C4-2B (cell line): ENCODE data around the gene KLF7.

Source experiments
- ZFX ChIP-seq: fragments of 450-650 bp; IDR thresholded peaks from 2 replicates; pipeline ENCODE4 v1.6.1; 2017
- TF ChIP-seq, protein P1 (sequence below): fragments of 450-650 bp; conservative IDR thresholded peaks from 2 replicates; pipeline ENCODE4 v1.5.1; 2017; ENCODE audit warnings: mild to moderate bottlenecking

DNA sequence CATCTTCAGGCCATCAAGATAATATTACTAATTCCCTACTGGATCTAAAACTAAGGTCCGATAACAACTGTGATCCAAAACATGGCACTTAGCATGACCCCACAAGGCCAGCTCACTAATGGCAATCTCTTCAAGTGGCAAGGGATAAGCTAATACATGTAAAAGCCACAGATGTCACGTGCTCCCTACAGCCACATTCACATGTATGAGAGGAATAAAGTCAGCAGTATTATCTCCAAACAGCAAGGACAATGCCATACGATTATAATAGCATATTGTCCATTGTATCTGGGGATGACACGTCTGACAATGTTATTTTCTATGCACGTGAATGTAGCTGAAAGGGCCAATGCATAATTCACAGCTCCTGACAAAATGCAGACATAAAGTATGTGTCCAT is 56.0 kb downstream of the KLF7 start:
- TF ChIP-seq, protein P1, sequence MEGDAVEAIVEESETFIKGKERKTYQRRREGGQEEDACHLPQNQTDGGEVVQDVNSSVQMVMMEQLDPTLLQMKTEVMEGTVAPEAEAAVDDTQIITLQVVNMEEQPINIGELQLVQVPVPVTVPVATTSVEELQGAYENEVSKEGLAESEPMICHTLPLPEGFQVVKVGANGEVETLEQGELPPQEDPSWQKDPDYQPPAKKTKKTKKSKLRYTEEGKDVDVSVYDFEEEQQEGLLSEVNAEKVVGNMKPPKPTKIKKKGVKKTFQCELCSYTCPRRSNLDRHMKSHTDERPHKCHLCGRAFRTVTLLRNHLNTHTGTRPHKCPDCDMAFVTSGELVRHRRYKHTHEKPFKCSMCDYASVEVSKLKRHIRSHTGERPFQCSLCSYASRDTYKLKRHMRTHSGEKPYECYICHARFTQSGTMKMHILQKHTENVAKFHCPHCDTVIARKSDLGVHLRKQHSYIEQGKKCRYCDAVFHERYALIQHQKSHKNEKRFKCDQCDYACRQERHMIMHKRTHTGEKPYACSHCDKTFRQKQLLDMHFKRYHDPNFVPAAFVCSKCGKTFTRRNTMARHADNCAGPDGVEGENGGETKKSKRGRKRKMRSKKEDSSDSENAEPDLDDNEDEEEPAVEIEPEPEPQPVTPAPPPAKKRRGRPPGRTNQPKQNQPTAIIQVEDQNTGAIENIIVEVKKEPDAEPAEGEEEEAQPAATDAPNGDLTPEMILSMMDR: no peak
- no peak for TF ChIP-seq ZFX
